ENCODE data around the gene RFPL3.

The RFPL3 gene

DNA sequence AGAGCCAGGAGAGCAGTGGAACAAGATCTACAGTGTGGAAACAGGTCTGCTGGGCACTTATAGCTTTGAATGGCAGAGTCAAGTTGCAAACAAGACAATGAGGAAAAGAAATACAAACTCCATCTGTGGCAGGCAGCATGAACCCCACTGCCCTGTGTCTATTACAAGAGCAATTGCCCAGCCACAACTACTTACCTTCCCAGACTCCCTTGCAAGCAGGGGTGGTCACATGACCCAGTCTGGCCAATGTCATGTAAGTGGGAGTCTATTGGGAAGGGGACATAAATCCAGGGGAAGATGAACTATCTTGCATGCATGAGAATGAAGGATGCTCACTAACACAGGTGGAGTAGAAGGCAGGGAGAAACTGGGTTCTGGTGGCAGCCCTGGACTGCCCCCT is 44.1 kb upstream of the RFPL3 start:
- CTCF ChIA-PET, result no interaction called here
- DNase-seq (ENCODE audit: low spot score), result no peak
- H3K27ac ChIP-seq, result no peak overlapping the region
- TF ChIP-seq CTCF (conservative IDR thresholded peaks at IDR 0.05; ENCODE audit: low read depth), result no peak
- POLR2A ChIA-PET (ENCODE audit: low non-redundant PET), result no interaction called here

GRCh38 chr22:32317524-32317923 is 40.1 kb upstream of the RFPL3 start:
- CTCF ChIA-PET, result no interaction called here
- POLR2A ChIA-PET (ENCODE audit: low non-redundant PET), result no interaction called here
- TF ChIP-seq CTCF (conservative IDR thresholded peaks at IDR 0.05; ENCODE audit: low read depth), result no peak
- no peak overlapping the region for H3K27ac ChIP-seq
- no peak for DNase-seq (ENCODE audit: low spot score)

- no peak for DNase-seq (ENCODE audit: low spot score)
- POLR2A ChIA-PET (ENCODE audit: low non-redundant PET), result no interaction called here
- no peak overlapping the region for H3K27ac ChIP-seq
- no peak for TF ChIP-seq CTCF (conservative IDR thresholded peaks at IDR 0.05; ENCODE audit: low read depth)
- CTCF ChIA-PET, result no interaction called here
Measured at GRCh38 chr22:32318361-32318760, 39.3 kb upstream of the RFPL3 start.

DNA sequence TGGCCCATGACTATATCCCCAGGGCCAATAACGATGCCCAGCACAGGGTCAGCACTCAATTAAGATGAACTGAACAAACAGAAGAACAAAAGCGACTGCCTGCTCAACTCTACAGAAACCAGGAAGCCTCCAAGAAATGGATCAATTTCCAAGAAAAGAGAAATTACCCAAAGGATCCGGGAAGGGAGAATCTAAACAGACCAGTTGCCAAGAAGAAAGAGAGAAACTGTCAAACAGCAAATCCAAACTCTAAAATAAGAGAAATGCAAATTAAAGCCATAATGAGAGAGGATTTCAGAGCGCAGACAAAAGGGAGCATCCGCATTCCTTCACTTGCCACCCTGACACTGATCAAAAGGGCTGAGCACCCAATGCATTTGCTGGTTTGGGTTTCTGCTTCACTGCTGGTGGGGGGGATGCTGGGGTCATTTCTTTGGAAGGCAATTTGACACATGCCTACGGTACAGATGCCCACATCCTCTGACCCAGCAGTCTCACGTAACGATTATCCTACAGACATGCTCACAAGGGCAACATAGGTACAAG is 37.7 kb upstream of the RFPL3 start:
- DNase-seq (ENCODE audit: low spot score), result no peak
- CTCF ChIA-PET, result no interaction called here
- no peak overlapping the region for H3K27ac ChIP-seq
- TF ChIP-seq CTCF (conservative IDR thresholded peaks at IDR 0.05; ENCODE audit: low read depth), result no peak
- POLR2A ChIA-PET (ENCODE audit: low non-redundant PET), result no interaction called here

DNA sequence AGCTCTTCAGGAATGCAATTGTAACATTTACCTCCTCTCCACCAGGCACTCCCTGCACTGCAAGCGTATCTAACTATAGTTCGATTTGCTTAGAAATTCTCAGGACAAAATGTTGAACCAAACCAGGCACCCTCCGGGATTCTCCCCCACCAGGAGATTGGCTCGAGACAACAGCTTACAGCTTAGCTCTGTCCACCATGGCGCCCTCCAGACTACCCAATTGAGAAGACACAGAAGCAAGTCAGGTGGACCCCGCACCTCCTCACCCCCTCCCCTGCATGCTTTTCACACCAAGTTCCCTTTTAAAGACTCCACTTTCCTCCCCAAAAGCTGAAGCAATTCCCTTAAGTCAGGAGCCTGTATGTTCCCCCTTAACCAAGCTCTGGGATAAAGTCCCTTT is 34.7 kb upstream of the RFPL3 start:
- DNase-seq (ENCODE audit: low spot score), result no peak
- no peak overlapping the region for H3K27ac ChIP-seq
- ChIA-PET CTCF (no interaction called here), POLR2A (ENCODE audit: low non-redundant PET) (no interaction called here)
- TF ChIP-seq CTCF (conservative IDR thresholded peaks at IDR 0.05; ENCODE audit: low read depth), result no peak

DNA sequence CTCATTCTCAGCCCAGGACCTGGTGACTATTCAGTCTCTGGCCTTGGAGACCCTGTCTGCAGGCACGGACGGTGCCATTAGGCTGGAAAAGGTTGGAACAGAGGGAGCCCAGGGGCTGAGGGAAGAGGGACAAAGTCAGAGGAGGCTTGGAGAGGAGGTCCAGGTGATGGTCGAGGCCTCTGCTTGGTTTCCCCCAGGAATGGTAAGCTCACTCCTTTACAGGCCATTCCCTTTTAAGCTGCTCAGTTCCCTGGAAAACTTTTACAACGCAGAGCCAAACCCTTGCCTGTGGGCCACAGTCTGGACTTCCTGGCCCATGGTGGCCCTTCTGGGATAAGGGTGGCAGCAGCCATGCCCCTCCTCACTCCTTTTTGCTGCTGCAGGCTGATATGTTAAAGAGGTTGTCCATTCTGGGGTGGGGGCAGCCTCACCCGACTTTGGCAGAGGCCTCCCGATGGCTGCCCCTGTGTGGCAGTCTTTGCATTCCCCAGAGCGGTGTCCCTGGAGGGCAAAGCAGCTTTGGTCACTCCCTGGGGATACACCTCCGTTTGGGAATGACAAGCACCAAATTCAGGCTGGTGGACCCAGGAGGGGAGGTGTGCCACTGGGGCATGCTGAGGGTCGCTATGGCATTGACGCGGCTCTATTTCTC is 34.0 kb upstream of the RFPL3 start:
- CTCF ChIA-PET, result no interaction called here
- POLR2A ChIA-PET (ENCODE audit: low non-redundant PET), result no interaction called here

More for the DNA sequence above, 34.0 kb upstream of the RFPL3 start:
- no peak for TF ChIP-seq CTCF (conservative IDR thresholded peaks at IDR 0.05; ENCODE audit: low read depth)
- DNase-seq (ENCODE audit: low spot score), result no peak
- H3K27ac ChIP-seq, result no peak overlapping the region
